HepG2 (cell line): ENCODE data around the gene PRPF4. TPM values are rescaled to one million over a fixed set of nuclear protein-coding genes. Genes with fewer than 3 reads are reported as not detected.

Source experiments
- CCDC6 ChIP-seq: sonication (generic); formaldehyde crosslinking; IDR thresholded peaks from 2 replicates; pipeline ENCODE4 v1.8.1; 2022; ENCODE audit warnings: mild to moderate bottlenecking, missing genetic modification reagents, moderate library complexity
- FOXP1 ChIP-seq, 2 experiments: fragments of 450-650 bp in 1 of 2; IDR thresholded peaks; 2 replicates each; pipeline ENCODE4 v1.6.1; 2017 to 2018; ENCODE audit warnings: antibody characterized with exemption in 1 of 2
- GTF2F1 ChIP-seq: fragments of 150-350 bp; IDR thresholded peaks from 2 replicates; pipeline ENCODE4 v1.6.1; 2014; ENCODE audit warnings: low read length
- MBNL3 ChIP-seq: fragments of 250-450 bp; sonication (Bioruptor Pico); conservative IDR thresholded peaks from 2 replicates; pipeline ENCODE4 v1.8.0; 2022; ENCODE audit warnings: mild to moderate bottlenecking, inconsistent platforms
- MED1 ChIP-seq: sonication (generic); formaldehyde crosslinking; IDR thresholded peaks from 2 replicates; pipeline ENCODE4 v1.4.0; 2020; ENCODE audit warnings: missing genetic modification reagents
- SOX6 ChIP-seq, 2 experiments: fragments of 450-650 bp in 1 of 2; sonication (generic) in 1 of 2; formaldehyde crosslinking in 1 of 2; IDR thresholded peaks; 2 replicates each; pipeline versions ENCODE4 v1.4.0 to v1.6.1; 2017 to 2020; ENCODE audit warnings: antibody characterized with exemption in 1 of 2, mild to moderate bottlenecking in 1 of 2, missing genetic modification reagents in 1 of 2
- ZNF12 ChIP-seq: sonication (generic); formaldehyde crosslinking; IDR thresholded peaks from 2 replicates; pipeline ENCODE4 v1.5.0; 2020; ENCODE audit warnings: missing genetic modification reagents
- polyA plus RNA-seq, 8 experiments: library from polyadenylated mRNA; depleted of rRNA in 3 of 8; stranded (reverse) in 7 of 8; unstranded in 1 of 8; fragments of >200 nt; fragmentation: Illumina TruSeq in 4 of 8; extraction: Trizol in 4 of 8; gene quantifications; 2 replicates each; pipeline versions ENCODE4 v1.2.1 to v1.2.3, GENCODE V29; 2011 to 2016; ENCODE audit warnings: low read depth in 4 of 8, missing spikeins in 1 of 8, mixed read lengths in 1 of 8; ENCODE audit not compliant: insufficient read depth in 1 of 8
- total RNA-seq, 5 experiments: library from RNA; depleted of rRNA; stranded (reverse); fragments of >200 nt; fragmentation: Illumina TruSeq; extraction: Trizol; gene quantifications; 2 replicates each; pipeline ENCODE4 v1.2.3, GENCODE V29; 2016; ENCODE audit warnings: low read depth in 1 of 5
- TF ChIP-seq, protein P1 (sequence below), 2 experiments: IDR thresholded peaks; 2 replicates each; pipeline ENCODE4 v1.6.1; 2011 to 2012; ENCODE audit warnings: low read length in 2 of 2, borderline replicate concordance in 1 of 2, low read depth in 1 of 2, mild to moderate bottlenecking in 1 of 2, moderate library complexity in 1 of 2
- TF ChIP-seq, protein P2 (sequence below): IDR thresholded peaks from 2 replicates; pipeline ENCODE4 v1.4.0; 2020; ENCODE audit warnings: mild to moderate bottlenecking, missing genetic modification reagents
- TF ChIP-seq, protein P3 (sequence below): sonication (generic); formaldehyde crosslinking; IDR thresholded peaks from 2 replicates; pipeline ENCODE4 v1.5.0; 2020; ENCODE audit warnings: missing genetic modification reagents
- TF ChIP-seq, protein P4 (sequence below): sonication (generic); formaldehyde crosslinking; IDR thresholded peaks from 2 replicates; pipeline ENCODE4 v1.4.0; 2020; ENCODE audit warnings: missing genetic modification reagents
- TF ChIP-seq, protein P5 (sequence below): sonication (generic); formaldehyde crosslinking; IDR thresholded peaks from 2 replicates; pipeline ENCODE4 v1.5.1; 2020; ENCODE audit warnings: mild to moderate bottlenecking, missing genetic modification reagents, borderline replicate concordance

PRPF4 gene
- total and polyA plus RNA-seq, 2 of the 13 experiments (the other 11 are each of a cell fraction or from before 2014, with no cell fraction given): 10.3 to 49.0 TPM

DNA sequence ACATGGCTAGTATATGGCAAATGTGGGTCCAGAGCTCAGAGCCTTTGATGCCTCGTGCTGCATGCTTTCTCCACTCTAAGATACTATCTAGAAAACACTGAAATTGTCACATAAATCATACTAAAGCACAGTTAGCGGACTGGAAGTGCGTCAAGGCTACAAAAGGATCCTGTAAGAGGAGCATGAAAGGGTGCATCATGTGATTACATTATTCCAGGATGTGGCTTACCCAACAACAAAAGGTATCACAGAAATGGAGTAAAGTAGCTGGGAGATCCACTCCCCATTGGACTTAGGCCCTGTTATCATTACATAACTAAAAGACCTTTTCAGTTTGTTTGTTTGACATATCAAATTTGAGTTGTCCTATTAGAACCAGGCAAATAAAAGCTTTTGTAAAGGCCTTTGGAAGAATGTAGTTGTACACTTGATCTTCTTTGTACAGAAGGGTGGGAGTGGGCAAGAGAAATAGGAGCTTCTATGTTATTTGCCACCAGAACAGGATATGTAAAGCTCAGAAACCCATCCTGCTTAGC, 47.3 kb upstream of the PRPF4 start (continued):
- TF ChIP-seq, protein P1, sequence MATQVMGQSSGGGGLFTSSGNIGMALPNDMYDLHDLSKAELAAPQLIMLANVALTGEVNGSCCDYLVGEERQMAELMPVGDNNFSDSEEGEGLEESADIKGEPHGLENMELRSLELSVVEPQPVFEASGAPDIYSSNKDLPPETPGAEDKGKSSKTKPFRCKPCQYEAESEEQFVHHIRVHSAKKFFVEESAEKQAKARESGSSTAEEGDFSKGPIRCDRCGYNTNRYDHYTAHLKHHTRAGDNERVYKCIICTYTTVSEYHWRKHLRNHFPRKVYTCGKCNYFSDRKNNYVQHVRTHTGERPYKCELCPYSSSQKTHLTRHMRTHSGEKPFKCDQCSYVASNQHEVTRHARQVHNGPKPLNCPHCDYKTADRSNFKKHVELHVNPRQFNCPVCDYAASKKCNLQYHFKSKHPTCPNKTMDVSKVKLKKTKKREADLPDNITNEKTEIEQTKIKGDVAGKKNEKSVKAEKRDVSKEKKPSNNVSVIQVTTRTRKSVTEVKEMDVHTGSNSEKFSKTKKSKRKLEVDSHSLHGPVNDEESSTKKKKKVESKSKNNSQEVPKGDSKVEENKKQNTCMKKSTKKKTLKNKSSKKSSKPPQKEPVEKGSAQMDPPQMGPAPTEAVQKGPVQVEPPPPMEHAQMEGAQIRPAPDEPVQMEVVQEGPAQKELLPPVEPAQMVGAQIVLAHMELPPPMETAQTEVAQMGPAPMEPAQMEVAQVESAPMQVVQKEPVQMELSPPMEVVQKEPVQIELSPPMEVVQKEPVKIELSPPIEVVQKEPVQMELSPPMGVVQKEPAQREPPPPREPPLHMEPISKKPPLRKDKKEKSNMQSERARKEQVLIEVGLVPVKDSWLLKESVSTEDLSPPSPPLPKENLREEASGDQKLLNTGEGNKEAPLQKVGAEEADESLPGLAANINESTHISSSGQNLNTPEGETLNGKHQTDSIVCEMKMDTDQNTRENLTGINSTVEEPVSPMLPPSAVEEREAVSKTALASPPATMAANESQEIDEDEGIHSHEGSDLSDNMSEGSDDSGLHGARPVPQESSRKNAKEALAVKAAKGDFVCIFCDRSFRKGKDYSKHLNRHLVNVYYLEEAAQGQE (IDR thresholded peaks at IDR 0.05; ENCODE audit: borderline replicate concordance in 1 of 2, low read depth in 1 of 2, low read length in 2 of 2): no peak
- TF ChIP-seq MBNL3 (CRISPR knock-in tag) (no peak), ZNF12 (0 out of 2 replicates have a peak, but pooled peaks have one; percentile 31), SOX6 (IDR thresholded peaks at IDR 0.05) (no peak), SOX6 (CRISPR knock-in tag; IDR thresholded peaks at IDR 0.05) (peak; percentile 96), GTF2F1 (no peak), CCDC6 (CRISPR knock-in tag) (no peak), MED1 (CRISPR knock-in tag) (peak; percentile 81), FOXP1 (IDR thresholded peaks at IDR 0.05) (no peak), FOXP1 (CRISPR knock-in tag; IDR thresholded peaks at IDR 0.05) (peak; percentile 50; the same call in 1 of the 2 replicates)
- TF ChIP-seq, protein P2, sequence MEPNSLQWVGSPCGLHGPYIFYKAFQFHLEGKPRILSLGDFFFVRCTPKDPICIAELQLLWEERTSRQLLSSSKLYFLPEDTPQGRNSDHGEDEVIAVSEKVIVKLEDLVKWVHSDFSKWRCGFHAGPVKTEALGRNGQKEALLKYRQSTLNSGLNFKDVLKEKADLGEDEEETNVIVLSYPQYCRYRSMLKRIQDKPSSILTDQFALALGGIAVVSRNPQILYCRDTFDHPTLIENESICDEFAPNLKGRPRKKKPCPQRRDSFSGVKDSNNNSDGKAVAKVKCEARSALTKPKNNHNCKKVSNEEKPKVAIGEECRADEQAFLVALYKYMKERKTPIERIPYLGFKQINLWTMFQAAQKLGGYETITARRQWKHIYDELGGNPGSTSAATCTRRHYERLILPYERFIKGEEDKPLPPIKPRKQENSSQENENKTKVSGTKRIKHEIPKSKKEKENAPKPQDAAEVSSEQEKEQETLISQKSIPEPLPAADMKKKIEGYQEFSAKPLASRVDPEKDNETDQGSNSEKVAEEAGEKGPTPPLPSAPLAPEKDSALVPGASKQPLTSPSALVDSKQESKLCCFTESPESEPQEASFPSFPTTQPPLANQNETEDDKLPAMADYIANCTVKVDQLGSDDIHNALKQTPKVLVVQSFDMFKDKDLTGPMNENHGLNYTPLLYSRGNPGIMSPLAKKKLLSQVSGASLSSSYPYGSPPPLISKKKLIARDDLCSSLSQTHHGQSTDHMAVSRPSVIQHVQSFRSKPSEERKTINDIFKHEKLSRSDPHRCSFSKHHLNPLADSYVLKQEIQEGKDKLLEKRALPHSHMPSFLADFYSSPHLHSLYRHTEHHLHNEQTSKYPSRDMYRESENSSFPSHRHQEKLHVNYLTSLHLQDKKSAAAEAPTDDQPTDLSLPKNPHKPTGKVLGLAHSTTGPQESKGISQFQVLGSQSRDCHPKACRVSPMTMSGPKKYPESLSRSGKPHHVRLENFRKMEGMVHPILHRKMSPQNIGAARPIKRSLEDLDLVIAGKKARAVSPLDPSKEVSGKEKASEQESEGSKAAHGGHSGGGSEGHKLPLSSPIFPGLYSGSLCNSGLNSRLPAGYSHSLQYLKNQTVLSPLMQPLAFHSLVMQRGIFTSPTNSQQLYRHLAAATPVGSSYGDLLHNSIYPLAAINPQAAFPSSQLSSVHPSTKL (CRISPR knock-in tag): peak; percentile 84
- TF ChIP-seq, protein P3, sequence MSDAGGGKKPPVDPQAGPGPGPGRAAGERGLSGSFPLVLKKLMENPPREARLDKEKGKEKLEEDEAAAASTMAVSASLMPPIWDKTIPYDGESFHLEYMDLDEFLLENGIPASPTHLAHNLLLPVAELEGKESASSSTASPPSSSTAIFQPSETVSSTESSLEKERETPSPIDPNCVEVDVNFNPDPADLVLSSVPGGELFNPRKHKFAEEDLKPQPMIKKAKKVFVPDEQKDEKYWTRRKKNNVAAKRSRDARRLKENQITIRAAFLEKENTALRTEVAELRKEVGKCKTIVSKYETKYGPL (CRISPR knock-in tag): peak; percentile 62; the same call in 1 of the 2 replicates
- TF ChIP-seq, protein P4, sequence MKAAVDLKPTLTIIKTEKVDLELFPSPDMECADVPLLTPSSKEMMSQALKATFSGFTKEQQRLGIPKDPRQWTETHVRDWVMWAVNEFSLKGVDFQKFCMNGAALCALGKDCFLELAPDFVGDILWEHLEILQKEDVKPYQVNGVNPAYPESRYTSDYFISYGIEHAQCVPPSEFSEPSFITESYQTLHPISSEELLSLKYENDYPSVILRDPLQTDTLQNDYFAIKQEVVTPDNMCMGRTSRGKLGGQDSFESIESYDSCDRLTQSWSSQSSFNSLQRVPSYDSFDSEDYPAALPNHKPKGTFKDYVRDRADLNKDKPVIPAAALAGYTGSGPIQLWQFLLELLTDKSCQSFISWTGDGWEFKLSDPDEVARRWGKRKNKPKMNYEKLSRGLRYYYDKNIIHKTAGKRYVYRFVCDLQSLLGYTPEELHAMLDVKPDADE (CRISPR knock-in tag): no peak
- TF ChIP-seq, protein P5, sequence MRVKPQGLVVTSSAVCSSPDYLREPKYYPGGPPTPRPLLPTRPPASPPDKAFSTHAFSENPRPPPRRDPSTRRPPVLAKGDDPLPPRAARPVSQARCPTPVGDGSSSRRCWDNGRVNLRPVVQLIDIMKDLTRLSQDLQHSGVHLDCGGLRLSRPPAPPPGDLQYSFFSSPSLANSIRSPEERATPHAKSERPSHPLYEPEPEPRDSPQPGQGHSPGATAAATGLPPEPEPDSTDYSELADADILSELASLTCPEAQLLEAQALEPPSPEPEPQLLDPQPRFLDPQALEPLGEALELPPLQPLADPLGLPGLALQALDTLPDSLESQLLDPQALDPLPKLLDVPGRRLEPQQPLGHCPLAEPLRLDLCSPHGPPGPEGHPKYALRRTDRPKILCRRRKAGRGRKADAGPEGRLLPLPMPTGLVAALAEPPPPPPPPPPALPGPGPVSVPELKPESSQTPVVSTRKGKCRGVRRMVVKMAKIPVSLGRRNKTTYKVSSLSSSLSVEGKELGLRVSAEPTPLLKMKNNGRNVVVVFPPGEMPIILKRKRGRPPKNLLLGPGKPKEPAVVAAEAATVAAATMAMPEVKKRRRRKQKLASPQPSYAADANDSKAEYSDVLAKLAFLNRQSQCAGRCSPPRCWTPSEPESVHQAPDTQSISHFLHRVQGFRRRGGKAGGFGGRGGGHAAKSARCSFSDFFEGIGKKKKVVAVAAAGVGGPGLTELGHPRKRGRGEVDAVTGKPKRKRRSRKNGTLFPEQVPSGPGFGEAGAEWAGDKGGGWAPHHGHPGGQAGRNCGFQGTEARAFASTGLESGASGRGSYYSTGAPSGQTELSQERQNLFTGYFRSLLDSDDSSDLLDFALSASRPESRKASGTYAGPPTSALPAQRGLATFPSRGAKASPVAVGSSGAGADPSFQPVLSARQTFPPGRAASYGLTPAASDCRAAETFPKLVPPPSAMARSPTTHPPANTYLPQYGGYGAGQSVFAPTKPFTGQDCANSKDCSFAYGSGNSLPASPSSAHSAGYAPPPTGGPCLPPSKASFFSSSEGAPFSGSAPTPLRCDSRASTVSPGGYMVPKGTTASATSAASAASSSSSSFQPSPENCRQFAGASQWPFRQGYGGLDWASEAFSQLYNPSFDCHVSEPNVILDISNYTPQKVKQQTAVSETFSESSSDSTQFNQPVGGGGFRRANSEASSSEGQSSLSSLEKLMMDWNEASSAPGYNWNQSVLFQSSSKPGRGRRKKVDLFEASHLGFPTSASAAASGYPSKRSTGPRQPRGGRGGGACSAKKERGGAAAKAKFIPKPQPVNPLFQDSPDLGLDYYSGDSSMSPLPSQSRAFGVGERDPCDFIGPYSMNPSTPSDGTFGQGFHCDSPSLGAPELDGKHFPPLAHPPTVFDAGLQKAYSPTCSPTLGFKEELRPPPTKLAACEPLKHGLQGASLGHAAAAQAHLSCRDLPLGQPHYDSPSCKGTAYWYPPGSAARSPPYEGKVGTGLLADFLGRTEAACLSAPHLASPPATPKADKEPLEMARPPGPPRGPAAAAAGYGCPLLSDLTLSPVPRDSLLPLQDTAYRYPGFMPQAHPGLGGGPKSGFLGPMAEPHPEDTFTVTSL (CRISPR knock-in tag): peak; percentile 63; the same call in 1 of the 2 replicates
